ENCODE data around the gene CGN.
A peak's percentile ranks its signal among the peaks of the same experiment; 100 is the strongest.

CGN gene, protein sequence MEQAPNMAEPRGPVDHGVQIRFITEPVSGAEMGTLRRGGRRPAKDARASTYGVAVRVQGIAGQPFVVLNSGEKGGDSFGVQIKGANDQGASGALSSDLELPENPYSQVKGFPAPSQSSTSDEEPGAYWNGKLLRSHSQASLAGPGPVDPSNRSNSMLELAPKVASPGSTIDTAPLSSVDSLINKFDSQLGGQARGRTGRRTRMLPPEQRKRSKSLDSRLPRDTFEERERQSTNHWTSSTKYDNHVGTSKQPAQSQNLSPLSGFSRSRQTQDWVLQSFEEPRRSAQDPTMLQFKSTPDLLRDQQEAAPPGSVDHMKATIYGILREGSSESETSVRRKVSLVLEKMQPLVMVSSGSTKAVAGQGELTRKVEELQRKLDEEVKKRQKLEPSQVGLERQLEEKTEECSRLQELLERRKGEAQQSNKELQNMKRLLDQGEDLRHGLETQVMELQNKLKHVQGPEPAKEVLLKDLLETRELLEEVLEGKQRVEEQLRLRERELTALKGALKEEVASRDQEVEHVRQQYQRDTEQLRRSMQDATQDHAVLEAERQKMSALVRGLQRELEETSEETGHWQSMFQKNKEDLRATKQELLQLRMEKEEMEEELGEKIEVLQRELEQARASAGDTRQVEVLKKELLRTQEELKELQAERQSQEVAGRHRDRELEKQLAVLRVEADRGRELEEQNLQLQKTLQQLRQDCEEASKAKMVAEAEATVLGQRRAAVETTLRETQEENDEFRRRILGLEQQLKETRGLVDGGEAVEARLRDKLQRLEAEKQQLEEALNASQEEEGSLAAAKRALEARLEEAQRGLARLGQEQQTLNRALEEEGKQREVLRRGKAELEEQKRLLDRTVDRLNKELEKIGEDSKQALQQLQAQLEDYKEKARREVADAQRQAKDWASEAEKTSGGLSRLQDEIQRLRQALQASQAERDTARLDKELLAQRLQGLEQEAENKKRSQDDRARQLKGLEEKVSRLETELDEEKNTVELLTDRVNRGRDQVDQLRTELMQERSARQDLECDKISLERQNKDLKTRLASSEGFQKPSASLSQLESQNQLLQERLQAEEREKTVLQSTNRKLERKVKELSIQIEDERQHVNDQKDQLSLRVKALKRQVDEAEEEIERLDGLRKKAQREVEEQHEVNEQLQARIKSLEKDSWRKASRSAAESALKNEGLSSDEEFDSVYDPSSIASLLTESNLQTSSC

DNA sequence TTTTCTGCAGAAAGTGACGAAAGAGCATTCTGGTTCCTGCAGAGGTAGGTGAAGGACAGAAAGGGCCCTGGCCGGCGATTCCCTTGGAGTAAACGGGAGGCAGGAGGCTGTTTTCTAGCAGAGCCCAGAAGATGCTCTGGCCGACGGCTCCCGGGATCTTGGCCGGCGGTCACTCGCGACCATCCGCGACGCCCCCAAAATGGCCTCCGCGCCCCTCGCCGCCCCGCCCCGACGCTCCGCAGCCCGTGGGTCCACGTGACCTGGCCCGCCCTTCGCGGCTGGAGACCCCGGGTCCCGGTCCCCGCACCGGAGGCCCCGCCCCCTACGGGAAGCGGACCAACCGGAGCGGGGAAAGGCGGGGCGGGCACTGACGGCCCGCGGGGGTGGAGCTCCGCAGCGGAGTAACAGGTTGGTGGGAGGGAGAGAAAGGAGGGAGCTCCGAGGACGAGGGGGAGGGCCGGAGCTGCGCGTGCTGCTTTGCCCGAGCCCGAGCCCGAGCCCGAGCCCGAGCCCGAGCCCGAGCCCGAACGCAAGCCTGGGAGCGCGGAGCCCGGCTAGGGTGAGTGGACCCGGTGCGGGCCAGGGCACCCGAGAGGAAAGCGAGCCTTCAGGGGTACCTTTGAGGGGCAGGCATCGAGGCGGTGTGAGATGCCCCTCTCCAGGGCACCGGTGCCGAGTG, at the start of gene CGN:
CGN (plus strand) TSS at position 431 of the 679 bp plus-strand sequence. CDS start 7,133 bp downstream, outside the sequence.
- FAIRE-seq = peak; percentile 86

DNA sequence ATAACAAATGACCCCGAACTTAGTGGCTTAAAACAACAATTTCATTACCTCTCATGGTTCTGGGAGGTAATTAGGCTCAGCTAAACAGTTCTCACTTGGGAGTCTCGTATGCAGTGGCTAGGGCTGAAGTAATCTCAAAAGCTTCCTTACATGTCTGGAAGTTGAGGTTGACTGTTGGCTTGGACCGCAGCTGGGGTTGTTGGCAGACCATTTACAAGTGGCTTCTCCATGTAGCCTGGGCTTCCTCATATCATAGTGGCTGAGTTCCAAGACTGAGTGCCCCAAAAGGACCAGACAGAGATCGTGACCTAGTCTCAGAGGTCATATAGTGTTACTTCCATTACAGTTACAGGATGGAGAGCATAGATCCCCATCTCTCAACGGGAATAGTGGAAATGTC, 49.5 kb upstream of the CGN start:
- no peak for FAIRE-seq

GRCh38 chr1:151465026-151465425, 46.2 kb upstream of the CGN start:
- no peak for FAIRE-seq

- FAIRE-seq = no peak
Measured at GRCh38 chr1:151472856-151473731, 38.1 kb upstream of the CGN start.

- FAIRE-seq = no peak
Measured at GRCh38 chr1:151474745-151475144, 36.4 kb upstream of the CGN start.

- no peak for FAIRE-seq
Measured at GRCh38 chr1:151475175-151475574, 36.0 kb upstream of the CGN start.

DNA sequence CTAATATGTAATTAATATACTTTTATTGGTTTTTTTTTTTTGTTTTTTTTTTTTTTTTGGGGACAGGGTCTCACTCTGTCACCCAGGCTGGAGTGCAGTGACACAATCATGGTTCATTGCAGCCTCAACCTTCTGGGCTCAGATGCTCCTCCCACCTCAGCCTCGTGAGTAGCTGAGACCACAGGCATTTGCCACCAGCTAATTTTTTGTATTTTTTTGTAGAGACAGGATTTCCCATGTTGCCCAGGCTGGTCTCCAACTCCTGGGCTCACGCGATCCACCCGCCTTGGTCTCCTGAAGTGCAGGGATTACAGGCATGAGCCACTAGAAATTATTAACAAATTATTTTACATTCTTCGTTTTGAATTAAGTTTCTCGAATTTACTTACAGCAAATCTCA, 35.1 kb upstream of the CGN start:
- no peak for FAIRE-seq

- FAIRE-seq = no peak
Measured at GRCh38 chr1:151477066-151477465, 34.1 kb upstream of the CGN start.

GRCh38 chr1:151478140-151478812, 32.9 kb upstream of the CGN start:
- FAIRE-seq = no peak

- FAIRE-seq = no peak
Measured at GRCh38 chr1:151478923-151479322, 32.3 kb upstream of the CGN start.

DNA sequence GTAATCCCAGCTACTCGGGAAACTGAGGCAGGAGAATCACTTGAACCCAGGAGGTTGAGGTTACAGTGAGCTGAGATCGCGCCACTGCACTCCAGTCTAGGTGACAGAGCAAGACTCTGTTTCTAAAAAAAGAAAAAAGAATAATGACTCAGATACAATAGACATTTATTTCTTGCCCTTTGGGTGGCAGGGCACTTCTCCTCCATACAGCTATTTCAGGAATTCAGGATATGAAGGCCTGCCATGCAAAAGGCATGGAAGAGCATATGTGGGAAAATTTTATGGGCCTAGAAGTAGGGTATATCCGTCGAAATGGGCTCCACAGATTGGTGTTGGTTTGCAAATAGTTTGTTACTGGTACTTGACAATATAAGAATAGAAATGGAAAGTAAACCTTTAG, 31.7 kb upstream of the CGN start:
- no peak for FAIRE-seq

DNA sequence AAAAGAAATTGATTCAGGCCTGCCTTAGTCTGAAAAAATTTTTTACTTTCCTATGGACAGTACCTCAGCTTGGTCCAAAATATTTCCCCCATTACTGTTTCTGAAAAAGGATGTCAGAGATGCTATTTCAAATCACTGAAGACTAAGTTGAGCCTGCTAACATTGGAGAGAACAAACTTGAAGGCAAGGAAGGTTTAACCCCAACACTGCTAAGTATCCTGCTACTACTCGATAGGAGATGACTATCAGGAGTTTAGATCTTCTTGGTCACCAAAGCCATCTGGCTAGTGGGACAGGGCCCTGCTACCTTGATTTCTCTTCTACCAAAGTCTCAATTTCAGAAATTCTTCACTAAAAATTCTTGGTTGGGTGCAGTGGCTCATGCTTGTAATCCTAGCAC, 29.2 kb upstream of the CGN start:
- FAIRE-seq = no peak

GRCh38 chr1:151485685-151486255, 25.4 kb upstream of the CGN start:
- no peak for FAIRE-seq

- FAIRE-seq = no peak
Measured at GRCh38 chr1:151486557-151486956, 24.6 kb upstream of the CGN start.

DNA sequence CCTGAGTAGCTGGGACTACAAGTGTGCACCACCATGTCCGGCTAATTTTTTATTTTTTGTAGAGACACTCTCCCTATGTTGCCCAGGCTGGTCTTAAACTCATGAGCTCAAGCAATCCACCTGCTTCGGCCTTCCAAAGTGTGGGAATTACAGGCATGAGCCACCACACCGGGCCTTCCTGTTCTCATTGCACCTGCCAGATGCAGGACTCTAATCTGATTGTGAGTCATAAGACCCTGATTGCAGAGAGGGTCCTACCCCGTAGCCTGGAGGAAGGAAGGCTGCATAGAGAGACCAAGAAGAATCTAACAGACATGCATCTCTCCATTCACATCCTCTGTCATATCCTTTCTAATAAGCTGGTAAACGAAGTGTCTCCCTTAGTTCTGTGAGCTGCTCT, 19.5 kb upstream of the CGN start:
- FAIRE-seq = no peak

- no peak for FAIRE-seq
Measured at GRCh38 chr1:151492120-151492519, 19.1 kb upstream of the CGN start.

DNA sequence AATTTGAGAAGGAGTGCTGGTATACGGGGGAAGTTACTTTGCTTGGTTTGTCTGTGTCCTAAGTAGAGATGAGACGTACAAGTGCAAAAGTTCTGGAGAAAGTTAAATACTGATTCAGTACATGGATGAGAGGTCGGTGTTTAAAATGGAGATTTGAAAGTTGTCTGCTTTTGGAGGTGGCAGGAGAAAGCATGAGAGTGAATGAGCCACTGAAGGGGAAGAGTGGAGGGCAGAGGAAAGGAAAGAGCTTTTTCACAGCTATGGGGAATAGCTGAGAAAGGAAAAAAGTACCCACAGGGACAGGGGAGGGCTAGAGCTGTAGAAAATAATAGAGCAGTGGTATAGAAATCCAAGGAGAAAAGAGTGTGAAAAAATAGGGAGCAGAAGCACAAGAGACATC, 18.1 kb upstream of the CGN start:
- no peak for FAIRE-seq

DNA sequence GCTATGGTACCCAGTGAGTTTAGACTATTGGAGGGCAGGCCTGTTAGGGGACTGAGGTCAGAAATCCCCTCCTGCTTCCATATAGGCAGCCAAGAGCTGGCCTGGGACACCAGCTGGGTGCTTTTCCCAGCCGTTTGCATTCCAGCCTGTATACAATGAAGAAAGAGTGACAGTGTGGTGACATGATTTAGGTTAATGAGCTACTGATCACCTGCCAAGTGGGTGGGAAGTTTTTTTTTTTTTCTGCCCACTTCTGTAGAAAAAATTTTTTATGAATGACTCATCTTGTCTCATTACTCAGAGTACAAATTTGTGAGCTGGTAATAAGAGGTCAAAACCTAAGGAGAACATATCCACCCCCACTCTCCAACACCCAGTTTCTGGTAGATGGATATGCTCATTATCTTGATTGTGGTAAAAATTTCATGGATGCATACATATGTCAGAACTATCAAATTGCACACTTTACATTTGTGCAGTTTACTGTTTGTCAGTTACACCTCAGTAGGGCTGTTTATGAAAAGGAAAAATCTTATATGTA, 16.4 kb upstream of the CGN start:
- FAIRE-seq = no peak

- no peak for FAIRE-seq
Measured at GRCh38 chr1:151495316-151495715, 15.9 kb upstream of the CGN start.

- no peak for FAIRE-seq
Measured at GRCh38 chr1:151499365-151499764, 11.8 kb upstream of the CGN start.

Data from G401.6 (cell line).